WTC11 (cell line): ENCODE measurements around the gene AGPAT4.

Experiments used
- ATF3 ChIP-seq: sonication (generic); formaldehyde crosslinking; conservative IDR thresholded peaks from 2 replicates; pipeline ENCODE4 v1.8.1; 2022; ENCODE audit warnings: mild to moderate bottlenecking, missing genetic modification reagents
- CTCF ChIP-seq: fragments of 200-600 bp; IDR thresholded peaks from 2 replicates; pipeline ENCODE4 v1.8.0; 2022; ENCODE audit warnings: antibody characterized with exemption
- NFYB ChIP-seq: sonication (generic); formaldehyde crosslinking; conservative IDR thresholded peaks from 2 replicates; pipeline ENCODE4 v1.8.0; 2022; ENCODE audit warnings: low read depth, missing genetic modification reagents
- SP1 ChIP-seq: sonication (generic); formaldehyde crosslinking; conservative IDR thresholded peaks from 2 replicates; pipeline ENCODE4 v1.8.1; 2022; ENCODE audit warnings: missing genetic modification reagents
- USF2 ChIP-seq: sonication (generic); formaldehyde crosslinking; IDR thresholded peaks from 2 replicates; pipeline ENCODE4 v1.8.1; 2023; ENCODE audit warnings: mild to moderate bottlenecking, missing genetic modification reagents, moderate library complexity

GRCh38 chr6:161219680-161220079, 54.2 kb downstream of the AGPAT4 start:
- no peak for TF ChIP-seq CTCF
- no peak for TF ChIP-seq USF2 (CRISPR knock-in tag)
- TF ChIP-seq NFYB: no peak
- no peak for TF ChIP-seq ATF3 (CRISPR knock-in tag)
- no peak for TF ChIP-seq SP1 (CRISPR knock-in tag)
